HG03135 (cell line): ENCODE data around the gene LLCFC1.

Experiments used
- ATAC-seq: cut with Tn5 transposase; IDR thresholded peaks from one replicate; pipeline ENCODE4 v1.9.1; 2021; ENCODE audit warnings: mild to moderate bottlenecking, moderate library complexity; ENCODE audit not compliant: unreplicated experiment

The LLCFC1 gene

GRCh38 chr7:142910031-142910433 is 29.3 kb upstream of the LLCFC1 start:
- no peak for ATAC-seq

DNA sequence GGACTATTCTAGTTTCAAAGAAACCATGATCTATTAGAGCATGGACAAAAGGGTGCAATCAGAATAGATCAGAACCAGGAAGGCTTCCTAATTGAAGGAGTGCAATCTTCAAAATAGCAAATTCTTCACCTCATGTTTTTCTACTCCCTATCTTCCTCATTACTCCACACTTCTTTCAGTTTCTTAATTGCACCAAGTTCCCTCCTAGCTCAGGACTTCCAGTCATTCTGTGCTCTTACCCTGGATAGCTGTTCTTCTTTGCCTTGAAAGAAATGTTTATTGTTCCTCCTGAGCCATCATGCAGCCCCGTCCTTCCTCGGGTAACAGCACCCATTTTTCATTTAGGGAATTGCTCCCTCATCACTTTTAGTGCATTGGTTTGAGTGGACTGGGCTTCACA is 28.8 kb upstream of the LLCFC1 start:
- no peak for ATAC-seq

DNA sequence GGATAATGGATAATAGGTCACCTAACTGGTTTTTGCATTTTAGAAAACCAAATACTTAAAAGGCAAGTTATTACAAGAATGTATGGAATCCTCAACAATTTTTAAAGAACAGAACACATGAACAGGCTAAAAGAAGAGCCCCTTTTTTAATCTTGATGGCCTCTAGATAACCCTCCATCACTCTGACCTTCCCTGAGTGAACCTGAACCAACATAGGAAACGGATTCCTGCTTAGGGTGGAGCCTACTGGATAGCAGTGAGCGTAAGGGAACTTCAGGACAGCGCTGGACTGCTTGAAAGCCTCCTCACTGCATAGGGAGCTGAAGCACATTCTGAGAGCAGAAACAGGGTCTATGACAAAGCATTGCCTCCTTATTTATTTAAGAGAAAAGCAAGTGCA is 26.2 kb upstream of the LLCFC1 start:
- ATAC-seq = no peak

GRCh38 chr7:142913566-142913965 is 25.7 kb upstream of the LLCFC1 start:
- ATAC-seq = no peak

DNA sequence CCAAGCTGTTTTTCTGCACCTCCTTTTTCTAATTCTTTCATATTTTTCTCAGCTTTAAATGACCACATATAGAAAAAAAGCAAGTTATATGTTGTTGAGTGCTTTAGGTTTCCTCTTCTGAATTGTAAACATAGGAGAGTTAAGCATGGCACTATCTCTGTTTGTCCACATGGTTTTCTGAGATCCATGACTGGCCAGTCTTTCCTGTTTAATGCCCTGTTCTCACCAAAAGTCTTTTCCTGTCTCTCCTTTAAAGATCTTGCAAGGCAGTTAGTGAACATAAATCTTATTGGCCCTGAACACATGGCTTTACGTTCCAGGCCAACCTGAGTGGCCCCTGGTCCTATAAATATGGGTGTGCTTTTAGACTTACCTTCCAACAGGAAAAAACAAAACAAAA is 25.2 kb upstream of the LLCFC1 start:
- ATAC-seq = no peak

- no peak for ATAC-seq
Observed at GRCh38 chr7:142915315-142915714, 24.0 kb upstream of the LLCFC1 start.

- ATAC-seq = no peak
Observed at GRCh38 chr7:142916508-142916907, 22.8 kb upstream of the LLCFC1 start.

GRCh38 chr7:142917447-142917846 is 21.8 kb upstream of the LLCFC1 start:
- no peak for ATAC-seq

DNA sequence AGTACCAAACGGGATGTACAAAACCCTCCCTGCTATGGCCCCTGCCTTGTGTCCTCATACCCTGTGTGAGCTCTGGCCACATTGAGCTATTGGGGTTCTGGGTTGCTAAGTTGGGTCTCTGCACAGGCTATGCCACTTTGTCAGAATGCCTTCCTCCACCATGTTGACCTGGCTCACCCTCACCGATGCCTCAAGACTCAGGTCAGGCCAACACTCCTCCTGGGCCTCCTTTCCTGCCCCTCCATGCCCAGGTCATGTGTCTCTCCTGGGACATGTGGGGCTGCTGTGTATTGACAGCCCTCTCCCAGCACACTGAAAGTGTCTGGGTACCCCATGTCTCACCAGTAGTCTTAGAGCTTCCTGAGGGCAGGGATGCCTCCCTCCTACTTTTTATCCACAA is 20.4 kb upstream of the LLCFC1 start:
- no peak for ATAC-seq

DNA sequence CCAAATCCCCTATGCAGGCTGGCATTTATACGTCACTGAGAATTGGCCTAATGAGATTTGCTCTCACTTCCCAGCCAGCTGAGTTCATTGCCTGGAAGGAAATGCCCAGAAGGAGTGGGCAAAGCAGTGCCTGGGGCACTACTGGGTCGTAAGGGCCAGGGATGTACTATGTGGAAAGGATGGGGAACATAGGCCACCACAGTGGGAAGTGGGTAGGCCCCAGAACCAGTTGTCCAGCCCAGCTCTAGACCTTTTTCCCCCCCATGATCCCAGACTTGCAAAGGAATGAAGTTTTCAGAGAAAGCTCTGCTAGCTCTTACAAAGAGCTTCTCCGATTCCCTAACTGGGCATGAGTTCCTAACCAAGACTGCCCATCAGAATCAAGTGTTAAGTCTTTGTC is 19.6 kb upstream of the LLCFC1 start:
- no peak for ATAC-seq

- ATAC-seq = no peak
Observed at GRCh38 chr7:142923391-142923790, 15.9 kb upstream of the LLCFC1 start.

DNA sequence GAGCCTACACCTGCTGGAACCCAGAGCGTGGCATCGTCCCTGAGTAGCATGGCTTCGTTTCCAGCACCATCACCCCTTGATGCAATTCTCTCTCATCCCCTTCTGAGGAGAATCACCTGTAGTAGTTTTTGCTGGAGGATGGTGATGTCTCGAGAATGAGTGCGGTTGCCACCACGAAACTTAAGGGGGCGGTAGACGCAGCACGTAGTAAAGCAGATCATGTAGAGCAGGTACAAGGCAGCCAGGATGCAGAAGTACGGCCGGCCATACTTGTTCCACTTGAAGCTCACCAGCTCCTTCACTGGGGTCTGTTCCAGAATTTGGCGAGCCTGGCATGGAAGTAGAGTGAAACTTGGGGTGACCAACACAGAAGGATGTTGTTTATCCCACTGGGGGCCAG is 13.9 kb upstream of the LLCFC1 start:
- ATAC-seq = no peak

DNA sequence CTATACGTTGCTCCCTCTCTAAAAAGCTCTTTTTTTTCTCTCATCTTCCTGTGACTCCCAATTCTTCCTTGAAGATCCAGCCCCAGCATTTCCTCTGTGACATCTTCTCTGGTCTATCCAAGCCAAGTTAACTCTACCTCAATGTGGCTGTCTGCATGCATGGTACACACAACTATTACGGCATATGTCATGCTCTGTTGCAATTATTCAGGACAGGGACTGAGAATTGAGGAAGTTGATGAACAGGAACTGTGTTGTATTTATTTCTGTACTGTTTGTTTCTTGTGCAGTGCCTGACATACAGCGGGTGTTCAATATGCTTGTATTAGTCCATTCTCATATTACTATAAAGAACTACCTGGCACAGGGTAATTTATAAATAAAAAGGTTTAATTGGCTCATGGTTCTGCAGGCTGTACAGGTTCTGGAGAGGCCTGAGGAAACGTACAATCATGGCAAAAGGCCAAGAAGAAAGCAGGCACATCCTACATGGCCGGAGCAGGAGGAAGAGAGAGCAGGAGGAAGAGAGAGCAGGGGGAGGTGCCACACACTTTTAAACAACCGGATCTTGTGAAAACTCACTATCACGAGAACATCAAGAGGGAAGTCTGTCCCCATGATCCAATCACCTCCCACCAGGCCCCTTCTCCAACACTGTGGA is 12.1 kb upstream of the LLCFC1 start:
- ATAC-seq = no peak

GRCh38 chr7:142927949-142928348 is 11.3 kb upstream of the LLCFC1 start:
- ATAC-seq = no peak

- no peak for ATAC-seq
Observed at GRCh38 chr7:142930126-142930730, 9.1 kb upstream of the LLCFC1 start.

- no peak for ATAC-seq
Observed at GRCh38 chr7:142932386-142933091, 6.7 kb upstream of the LLCFC1 start.

GRCh38 chr7:142933092-142933475 is 6.2 kb upstream of the LLCFC1 start:
- ATAC-seq = no peak

- ATAC-seq = no peak
Observed at GRCh38 chr7:142933624-142934023, 5.7 kb upstream of the LLCFC1 start, which contains the start of gene TRPV5. TRPV5 (minus strand) TSS chr7:142933746; CDS start chr7:142933459, 287 bp downstream.

DNA sequence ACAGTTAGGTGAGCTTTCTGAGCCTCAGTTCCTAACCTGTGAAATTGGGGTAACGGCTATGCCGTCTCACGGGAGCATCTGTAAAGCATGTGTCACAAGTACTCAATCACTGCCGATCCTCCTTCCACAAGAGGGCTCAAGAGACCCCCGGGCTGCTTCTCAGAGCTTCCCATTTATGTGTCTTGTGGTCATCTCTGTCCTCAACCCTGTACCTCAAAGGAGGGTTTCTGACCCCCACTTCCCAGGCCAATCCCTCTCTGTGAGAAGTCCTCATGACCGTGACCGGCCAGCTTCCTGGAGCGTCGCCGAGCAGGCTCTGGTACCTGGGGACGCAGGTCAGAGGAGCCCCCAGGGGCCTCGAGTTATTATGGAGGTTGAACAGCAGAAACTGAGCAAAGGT is 5.2 kb upstream of the LLCFC1 start:
- ATAC-seq = no peak

GRCh38 chr7:142935941-142936565 is 3.2 kb upstream of the LLCFC1 start:
- ATAC-seq = no peak

DNA sequence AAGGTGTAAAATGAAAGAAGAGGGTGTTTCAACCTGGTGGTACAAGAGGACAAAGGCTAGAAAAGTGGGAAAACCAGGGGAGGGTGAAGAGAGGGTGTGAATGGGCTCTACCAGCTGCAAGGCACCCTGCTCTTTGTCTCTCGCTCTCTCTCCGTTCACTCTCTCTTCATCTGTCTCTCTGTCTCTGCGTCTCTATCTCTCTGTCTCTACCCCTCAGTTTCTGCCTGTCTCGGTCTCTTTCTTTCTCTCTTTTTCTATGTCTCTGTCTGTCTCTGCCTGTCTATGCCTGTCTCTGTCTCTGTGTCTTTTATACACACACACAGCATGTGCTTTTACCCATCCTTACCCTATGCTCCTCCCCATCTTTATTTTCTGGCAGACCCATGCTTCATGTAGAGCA is 673 bp upstream of the LLCFC1 start:
- ATAC-seq = no peak
